ENCODE measurements around the gene CAMSAP1. TPM values are rescaled to one million over a fixed set of nuclear protein-coding genes. Genes with fewer than 3 reads are reported as not detected.

CAMSAP1 gene
- total RNA-seq, 2 donors from 2014 or later = 19.4 to 21.4 TPM

DNA sequence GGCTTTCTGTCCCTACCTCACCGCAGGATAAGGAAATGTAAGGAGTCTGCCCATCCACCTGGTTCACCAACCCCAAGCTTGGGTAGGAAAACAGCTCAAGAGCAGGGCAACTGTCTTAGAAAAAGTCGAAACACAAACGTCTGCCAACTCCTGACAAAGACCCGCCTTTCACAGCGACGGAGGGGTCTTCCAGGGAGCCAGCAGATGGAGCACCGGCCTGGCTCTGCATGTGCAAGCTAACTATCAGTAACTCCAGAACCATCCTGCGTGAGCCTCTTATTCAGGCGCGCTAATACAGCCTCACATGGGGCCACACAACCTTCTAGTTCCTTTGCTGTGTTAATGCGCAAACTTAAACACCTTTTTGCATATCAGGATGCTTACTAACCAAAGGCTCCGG, 26.9 kb downstream of the CAMSAP1 start:
- Histone ChIP-seq H3K27ac (no peak overlapping the region), H3K4me3 (no peak overlapping the region), H3K4me1 (peaks cover 0 to 19% of the 10 kb centered on the region in 2 donors), H3K36me3 (no peaks in the 10 kb centered on the region), H3K27me3 (no peaks in the 10 kb centered on the region), H3K9me3 (no peaks in the 10 kb centered on the region)
- peak; percentile 34 for DNase-seq (ENCODE audit: low spot score)
- TF ChIP-seq, protein P1, sequence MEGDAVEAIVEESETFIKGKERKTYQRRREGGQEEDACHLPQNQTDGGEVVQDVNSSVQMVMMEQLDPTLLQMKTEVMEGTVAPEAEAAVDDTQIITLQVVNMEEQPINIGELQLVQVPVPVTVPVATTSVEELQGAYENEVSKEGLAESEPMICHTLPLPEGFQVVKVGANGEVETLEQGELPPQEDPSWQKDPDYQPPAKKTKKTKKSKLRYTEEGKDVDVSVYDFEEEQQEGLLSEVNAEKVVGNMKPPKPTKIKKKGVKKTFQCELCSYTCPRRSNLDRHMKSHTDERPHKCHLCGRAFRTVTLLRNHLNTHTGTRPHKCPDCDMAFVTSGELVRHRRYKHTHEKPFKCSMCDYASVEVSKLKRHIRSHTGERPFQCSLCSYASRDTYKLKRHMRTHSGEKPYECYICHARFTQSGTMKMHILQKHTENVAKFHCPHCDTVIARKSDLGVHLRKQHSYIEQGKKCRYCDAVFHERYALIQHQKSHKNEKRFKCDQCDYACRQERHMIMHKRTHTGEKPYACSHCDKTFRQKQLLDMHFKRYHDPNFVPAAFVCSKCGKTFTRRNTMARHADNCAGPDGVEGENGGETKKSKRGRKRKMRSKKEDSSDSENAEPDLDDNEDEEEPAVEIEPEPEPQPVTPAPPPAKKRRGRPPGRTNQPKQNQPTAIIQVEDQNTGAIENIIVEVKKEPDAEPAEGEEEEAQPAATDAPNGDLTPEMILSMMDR (IDR thresholded peaks at IDR 0.05) = no peak

DNA sequence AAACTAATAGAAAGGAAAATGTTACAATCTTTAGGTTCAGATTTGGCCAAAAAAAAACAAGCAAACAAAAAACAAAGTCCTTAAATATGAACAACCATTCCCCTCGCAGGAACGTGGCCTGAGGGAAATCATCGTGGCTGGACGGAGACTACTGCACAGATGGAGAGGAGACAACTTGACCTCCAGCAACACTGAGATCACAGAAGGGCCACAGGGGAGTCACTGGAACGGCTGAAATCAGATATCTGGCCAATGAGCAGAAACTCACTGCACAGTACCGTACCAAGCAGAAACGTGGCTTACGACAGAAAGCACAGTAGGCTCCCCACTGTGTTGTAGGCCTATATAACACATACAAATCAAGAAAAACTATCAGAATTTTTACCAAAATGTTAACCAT, 27.7 kb downstream of the CAMSAP1 start:
- TF ChIP-seq, protein P1 (IDR thresholded peaks at IDR 0.05) = no peak
- H3K27ac ChIP-seq = no peak overlapping the region
- no peaks in the 10 kb centered on the region for H3K27me3 ChIP-seq
- no peak for DNase-seq (ENCODE audit: low spot score)
- no peaks in the 10 kb centered on the region for H3K9me3 ChIP-seq
- peaks cover 0 to 11% of the 10 kb centered on the region in 2 donors for H3K4me1 ChIP-seq
- H3K36me3 ChIP-seq = no peaks in the 10 kb centered on the region
- no peak overlapping the region for H3K4me3 ChIP-seq

DNA sequence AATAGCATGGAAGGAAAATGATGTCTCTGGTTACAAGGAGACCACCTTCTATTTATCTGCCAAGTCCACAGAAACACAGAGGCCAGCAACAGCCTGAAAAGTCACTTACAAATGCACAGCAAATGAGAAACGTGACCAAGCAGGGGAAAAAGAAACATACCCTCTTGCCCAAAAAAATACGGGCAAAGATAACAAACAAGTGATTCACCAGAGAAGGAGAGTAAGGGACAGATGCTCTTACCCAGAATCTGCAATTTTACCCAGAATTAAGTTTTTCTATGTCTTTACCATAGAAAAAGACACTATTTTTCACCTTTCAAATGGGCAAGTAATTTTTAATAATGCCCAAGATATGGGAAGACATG, 28.1 kb downstream of the CAMSAP1 start:
- H3K36me3 ChIP-seq = no peaks in the 10 kb centered on the region
- H3K4me1 ChIP-seq = peaks cover 0 to 11% of the 10 kb centered on the region in 2 donors
- no peak overlapping the region for H3K4me3 ChIP-seq
- H3K9me3 ChIP-seq = no peaks in the 10 kb centered on the region
- H3K27ac ChIP-seq = no peak overlapping the region
- TF ChIP-seq, protein P1 (IDR thresholded peaks at IDR 0.05) = no peak
- no peaks in the 10 kb centered on the region for H3K27me3 ChIP-seq
- DNase-seq (ENCODE audit: low spot score) = no peak

DNA sequence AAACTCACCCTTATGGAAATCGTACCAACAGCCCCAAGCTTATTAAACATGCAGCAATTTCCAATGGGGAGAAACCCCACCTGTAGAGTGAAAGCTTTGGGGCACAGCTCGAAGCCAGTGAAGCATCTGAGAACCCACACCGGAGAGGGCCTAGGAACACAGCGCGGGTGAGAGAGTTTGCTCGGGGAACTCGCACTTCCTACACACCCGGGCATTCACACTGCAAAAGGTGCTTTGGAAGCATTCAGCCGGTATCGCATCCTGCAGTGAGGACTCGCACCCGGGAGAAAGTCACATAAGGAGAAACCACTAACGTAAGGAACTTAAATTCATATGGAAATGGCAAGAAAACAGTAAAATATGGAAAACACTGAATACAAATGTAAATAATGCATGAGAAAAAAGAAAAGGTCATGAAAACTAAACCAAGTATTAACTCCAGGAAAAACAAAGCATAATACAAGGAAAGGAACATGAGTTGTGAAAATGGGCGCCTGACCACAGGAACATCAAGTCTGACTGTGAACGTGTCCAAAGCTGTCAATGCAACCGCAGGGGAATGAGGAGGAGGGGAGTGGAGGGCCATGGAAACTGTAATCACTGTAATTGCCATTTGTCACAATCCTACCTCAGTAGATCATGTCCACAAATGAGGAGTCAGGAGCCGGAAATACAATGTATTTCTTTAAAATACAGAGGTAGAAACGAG, 28.7 kb downstream of the CAMSAP1 start:
- TF ChIP-seq, protein P1 (IDR thresholded peaks at IDR 0.05) = no peak
- Histone ChIP-seq H3K9me3 (no peaks in the 10 kb centered on the region), H3K27ac (no peak overlapping the region), H3K27me3 (no peaks in the 10 kb centered on the region), H3K4me3 (no peak overlapping the region), H3K36me3 (no peaks in the 10 kb centered on the region), H3K4me1 (peaks cover 0 to 11% of the 10 kb centered on the region in 2 donors)
- DNase-seq (ENCODE audit: low spot score) = no peak

DNA sequence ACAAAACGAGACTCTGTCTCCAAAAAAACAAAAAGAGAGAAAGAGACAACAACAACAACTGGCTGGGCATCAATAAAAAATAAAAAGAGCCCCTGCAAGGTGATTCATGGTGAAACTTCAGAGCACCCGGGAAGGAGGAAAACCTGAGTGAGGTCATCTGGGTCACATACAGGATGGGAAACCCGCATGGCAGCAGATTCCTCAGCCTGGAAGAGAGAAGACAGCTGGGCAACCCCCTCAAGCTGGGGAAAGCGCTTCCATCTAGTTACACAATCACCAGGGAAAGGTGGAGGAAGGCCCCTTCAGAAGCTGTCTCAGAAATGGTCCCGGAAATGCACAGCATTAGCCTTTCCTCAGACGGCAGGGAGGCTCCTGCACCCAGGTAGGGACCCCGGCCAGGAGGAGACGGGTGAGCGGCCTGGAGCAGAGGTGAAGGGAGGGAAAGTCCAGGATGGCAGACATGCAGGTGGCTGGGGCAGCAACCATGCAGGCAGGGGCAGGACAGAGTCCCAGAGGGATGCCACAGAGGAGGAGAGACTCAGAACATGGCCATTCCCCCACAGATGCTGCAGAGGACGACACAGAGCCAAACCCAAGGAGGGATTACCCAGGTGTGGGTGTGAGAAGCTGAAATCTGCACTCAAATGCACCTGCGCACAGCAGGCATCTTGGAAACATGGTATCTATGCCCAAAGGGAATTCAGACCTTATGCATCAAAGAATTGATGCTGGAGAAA, 29.4 kb downstream of the CAMSAP1 start:
- no peak for DNase-seq (ENCODE audit: low spot score)
- Histone ChIP-seq H3K4me3 (no peak overlapping the region), H3K27me3 (no peaks in the 10 kb centered on the region), H3K4me1 (peaks cover 0 to 11% of the 10 kb centered on the region in 2 donors), H3K9me3 (no peaks in the 10 kb centered on the region), H3K36me3 (no peaks in the 10 kb centered on the region), H3K27ac (no peak overlapping the region)
- TF ChIP-seq, protein P1 (IDR thresholded peaks at IDR 0.05) = no peak

Data from right atrium auricular region (tissue), 2 donors.